GM19438 (cell line): Measurements from ENCODE around the gene SIAH2.
"Not testable (repeated sequence)": the region's sequence is repeated elsewhere in the genome, so short reads cannot be mapped to it uniquely, and the experiment has no call there.

ENCODE experiments used
- ATAC-seq: cut with Tn5 transposase; IDR thresholded peaks from one replicate; pipeline ENCODE4 v1.9.1; 2021; ENCODE audit warnings: low read depth; ENCODE audit not compliant: unreplicated experiment

The SIAH2 gene, protein sequence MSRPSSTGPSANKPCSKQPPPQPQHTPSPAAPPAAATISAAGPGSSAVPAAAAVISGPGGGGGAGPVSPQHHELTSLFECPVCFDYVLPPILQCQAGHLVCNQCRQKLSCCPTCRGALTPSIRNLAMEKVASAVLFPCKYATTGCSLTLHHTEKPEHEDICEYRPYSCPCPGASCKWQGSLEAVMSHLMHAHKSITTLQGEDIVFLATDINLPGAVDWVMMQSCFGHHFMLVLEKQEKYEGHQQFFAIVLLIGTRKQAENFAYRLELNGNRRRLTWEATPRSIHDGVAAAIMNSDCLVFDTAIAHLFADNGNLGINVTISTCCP

DNA sequence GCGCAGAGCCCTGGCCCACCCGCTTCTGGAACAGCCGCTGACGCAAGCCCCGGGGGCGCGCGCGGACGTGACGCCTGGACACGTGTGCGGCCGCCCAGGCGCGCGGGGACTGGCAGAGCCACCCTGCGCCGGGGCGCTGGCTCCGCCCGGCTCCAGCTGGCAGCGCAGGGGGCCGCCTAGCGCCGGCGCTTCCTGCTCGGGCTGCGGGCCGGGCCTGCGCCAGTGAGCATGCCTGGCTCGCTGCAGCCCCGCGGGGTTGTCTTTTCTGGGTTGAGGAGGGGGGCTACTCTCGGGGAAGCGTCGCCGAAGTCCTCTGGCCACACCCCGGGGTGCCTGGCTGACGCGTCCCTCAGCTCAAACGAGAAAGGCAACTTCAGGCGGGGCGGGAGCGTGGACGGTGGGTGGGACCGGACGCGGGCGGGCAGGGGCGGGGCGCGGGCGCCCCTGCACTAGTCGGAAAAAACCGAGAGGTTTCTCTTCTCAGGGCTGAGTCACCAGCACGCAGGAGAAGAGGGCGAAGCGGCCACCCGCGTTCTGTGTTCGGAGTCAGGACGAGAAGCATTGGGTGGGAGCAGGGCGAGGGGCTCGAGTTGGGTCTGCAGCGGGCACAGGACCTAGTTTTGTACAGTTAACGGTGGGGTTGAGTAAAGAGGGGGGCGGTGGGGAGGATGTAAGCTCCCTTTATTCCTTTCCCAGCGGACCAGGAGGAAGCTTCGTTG is at the start of gene SIAH2:
Gene SIAH2 (minus strand): TSS at position 48 of the 719 bp plus-strand sequence. CDS start 320 bp downstream, outside the sequence.
- ATAC-seq: peak; percentile 51

DNA sequence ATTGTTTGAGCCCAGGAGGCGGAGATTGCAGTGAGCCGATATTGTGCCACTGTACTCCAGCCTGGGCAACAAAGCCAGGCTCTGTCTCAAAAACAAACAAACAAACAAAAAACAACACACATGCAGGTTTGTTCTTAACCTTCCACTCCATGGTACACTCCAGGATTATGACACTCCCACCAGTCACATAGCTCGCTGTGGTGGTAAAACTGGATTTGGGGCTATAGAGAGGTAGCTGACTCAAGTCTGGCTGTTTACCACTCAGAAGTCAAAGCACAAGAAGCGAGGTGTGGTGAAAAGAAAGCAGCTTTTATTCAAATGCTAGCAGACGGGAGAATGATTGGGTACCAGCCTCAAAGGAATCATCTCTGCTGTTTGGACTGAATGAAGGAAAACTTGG is 49.0 kb upstream of the SIAH2 start:
- no peak for ATAC-seq

DNA sequence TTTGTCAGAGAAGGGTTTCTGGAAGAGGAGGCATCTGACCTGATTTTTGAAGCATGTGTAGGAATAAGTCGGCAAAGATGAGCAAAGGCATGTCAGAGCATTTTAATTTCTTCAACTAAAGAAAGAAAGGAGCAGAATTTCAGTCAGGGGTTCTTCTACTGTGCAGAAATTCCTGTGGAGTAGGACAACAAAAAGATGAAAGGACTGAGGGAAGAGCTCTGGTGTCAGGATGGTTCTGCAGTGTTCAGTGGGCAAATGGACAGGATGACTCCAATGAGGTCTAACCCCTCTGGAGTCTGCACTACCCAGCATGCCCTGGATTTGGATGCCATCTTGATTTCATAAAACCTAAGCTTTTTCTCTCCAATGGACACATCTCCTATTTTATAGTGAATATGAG is 47.7 kb upstream of the SIAH2 start:
- no peak for ATAC-seq

DNA sequence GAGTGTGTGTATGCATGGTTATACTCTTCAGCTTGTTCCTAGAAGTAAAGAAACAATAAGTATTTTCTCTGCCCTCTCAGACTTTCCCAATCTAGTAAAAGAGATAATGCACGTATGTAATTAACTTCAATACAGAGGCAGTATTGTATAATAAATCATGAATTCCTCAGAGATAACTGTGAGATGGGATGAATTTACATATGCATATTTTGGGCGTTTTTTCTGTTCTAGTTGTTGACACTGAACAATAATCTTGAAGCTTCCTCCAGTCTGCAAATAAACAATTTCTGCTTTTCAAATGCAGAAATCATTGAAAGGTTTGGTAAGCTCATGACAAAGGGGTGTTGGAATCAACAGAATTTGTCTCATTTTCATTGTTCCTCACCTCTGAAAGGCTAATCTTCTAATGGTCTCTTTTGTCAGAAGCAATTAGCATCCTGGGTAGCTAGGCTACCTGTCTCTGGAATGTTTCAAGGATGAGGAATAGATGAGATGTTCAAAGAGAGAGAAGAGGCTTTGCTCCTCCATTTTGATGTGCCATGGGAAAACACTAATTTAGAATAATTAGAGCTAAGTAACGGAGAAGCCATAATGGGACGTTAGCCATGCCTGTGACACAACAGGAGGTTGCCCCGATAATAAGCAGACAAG is 43.3 kb upstream of the SIAH2 start:
- no peak for ATAC-seq

DNA sequence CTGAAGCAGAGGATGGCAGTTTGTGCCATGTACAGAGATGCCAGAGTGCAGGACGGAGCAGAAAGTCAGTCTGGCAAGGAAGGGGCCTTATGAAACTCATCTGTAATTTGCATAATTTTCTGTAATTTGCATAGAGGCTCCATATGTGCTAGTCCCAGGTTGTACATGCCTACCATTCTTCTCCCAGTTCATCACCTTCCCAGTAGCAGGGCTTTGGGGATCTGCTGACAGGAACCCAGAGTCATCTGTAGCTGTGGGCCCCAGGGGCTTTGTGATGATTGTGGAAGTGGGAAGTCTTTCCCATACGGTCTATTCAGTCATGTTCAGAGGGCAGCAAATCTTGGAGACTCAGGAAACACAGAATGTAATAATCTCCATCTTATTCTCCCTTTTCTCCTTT is 42.4 kb upstream of the SIAH2 start:
- ATAC-seq: no peak

DNA sequence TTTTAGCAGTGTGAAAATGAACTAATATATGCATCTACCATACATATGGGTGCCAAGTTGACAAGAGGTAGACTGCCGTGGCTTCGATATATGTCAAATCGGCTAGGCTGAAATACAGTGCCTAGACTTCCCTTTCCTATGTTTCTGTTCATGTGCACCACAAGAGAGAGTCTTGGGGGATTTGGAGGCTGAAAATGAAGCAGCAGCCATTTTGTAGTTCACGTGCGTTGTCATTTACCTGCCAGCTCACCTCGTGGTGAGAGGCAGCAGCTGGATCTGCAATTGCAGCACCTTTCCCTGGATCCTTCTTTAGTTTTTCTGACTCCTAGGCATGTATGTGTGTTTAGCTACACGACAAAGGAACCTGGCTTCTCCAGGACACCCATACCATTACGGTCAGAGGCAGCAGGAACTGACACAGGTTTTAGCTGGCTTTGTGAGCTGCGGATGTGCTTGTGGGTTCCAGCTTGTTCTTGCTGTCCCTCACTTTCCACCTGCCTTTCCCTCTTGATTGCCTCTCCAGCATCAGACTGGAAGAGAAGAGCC is 40.5 kb upstream of the SIAH2 start:
- no peak for ATAC-seq

DNA sequence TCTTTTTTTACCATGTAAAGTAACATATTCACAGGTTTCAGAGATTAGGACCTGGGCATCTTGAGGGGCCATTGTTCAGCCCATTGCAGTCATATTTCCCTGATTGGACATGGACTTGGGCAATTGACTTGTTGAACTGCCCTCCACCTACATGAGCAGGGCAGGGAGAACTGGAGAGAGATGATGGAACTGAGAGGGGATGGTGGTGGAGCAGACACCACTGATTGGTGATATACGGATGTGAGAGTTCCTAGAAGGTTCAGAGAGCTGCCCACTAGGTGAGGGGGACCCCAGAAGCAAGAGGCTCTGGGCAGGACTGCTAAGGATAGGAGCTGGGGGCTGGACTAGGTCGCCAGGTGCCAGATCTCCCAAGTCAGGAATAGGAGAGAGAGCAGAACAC is 37.8 kb upstream of the SIAH2 start:
- no peak for ATAC-seq

DNA sequence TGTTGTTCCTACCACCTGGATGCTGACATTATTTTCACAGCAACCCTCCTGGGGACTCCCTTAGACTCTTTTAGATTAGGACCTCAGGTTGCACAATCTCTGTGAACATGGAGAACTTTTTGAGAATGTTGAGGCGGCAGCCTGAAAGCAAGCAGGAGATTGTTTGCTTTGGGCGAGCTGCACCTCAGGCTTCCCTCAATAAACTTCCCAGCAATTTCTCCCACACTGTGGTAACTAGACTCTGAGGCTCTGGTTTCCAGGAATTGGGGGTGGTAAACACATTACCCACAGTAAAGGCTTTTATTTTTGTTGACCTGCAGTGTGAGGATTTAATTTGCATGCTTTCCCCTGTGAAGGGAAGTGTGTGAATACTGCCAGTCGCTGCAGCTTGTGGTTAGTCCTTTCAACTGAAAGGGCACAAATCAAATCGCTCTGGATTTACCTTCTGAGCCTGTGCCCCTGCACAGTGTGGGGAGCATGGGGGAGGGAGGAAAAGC is 35.2 kb upstream of the SIAH2 start:
- ATAC-seq: no peak

DNA sequence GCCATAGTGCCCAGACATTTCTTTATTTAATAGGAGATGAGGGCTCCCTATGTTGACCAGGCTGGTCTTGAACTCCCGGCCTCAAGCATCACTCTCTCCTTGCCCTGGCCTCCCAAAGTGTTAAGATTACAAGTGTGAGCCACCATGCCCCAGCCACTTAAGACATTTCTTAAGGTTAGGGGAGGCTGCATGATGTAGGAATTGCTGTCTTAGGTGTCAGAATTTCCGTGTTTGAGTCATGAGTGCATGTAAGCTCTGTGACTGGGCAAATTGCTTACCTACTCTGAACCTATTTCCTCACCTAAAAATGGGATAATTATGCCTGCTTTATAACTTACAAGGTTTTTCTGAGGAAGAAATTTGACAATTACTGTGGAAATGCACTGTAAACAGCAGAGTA is 34.2 kb upstream of the SIAH2 start:
- ATAC-seq: no peak

DNA sequence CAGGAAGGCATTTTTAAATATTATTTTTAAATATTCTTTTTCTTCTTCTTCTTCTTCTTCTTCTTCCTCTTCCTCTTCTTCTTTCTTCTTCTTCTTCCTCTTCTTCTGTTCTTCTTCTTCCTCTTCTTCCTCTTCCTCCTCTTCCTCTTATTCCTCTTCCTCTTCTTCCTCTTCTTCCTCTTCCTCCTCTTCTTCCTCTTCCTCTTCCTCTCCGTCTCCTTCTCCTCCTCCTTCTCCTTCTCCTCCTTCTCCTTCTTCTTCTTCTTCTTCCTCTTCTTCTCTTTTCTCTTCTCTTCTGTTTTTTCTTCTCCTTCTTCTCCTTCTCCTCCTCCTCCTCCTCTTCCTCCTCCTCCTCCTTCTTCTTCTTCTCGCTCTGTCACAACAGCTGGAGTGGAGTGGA is 33.6 kb upstream of the SIAH2 start:
- not testable (repeated sequence) for ATAC-seq

DNA sequence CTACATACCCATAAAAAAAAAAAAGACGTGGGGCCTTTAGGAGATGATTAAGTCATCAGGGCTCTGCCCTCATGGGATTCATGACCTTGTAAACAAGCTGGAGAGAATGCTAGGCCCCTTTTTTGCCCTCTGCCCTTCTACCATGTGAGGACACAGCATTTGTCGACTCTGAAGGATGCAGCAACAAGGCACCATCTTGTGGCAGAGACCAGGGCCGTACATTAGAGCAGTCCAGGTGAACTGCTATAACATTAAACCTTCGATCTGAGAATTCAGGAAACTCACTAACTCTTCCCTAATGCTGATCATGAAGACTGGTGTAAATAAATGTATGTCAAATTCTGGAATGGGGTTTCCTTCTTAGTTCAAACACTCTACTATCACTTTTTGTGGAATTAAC is 30.7 kb upstream of the SIAH2 start:
- no peak for ATAC-seq

DNA sequence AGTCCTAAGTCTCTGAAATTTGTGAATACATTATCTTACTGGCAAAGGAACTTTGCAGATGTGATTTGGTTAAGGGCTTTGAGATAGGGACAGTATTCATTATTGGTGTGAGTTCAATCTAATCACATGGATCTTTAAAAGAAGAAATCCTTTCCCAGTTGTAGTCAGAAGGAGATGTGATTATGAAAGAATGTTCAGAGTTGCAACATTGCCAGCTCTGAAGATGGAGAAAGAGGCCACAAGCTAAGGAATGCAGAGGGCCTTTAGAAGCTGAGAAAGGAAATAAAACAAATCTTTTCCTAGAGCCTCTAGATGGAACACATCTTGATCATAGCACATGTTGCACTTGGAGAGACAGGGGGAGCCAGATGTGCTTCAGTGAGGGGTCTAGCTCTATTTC is 27.7 kb upstream of the SIAH2 start:
- ATAC-seq: no peak

DNA sequence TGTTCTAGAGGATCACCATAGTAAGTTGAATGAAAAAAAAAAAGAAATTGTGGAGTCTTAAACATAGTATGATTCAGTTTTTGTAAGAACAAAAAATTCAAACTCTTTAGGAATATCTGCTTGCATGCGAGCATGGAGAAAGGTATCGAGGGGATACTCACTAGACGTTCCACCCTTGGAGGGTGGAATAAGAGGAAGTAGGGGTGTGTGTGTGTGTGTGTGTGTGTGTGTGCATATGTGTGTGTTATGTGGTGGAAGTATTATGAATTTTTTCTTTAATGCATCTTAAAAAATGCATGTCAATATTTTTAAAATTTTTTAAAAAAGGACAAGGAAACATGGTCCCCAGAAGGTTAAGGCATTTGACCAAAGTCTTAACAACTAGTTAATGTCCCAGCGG is 26.5 kb upstream of the SIAH2 start:
- ATAC-seq: no peak

DNA sequence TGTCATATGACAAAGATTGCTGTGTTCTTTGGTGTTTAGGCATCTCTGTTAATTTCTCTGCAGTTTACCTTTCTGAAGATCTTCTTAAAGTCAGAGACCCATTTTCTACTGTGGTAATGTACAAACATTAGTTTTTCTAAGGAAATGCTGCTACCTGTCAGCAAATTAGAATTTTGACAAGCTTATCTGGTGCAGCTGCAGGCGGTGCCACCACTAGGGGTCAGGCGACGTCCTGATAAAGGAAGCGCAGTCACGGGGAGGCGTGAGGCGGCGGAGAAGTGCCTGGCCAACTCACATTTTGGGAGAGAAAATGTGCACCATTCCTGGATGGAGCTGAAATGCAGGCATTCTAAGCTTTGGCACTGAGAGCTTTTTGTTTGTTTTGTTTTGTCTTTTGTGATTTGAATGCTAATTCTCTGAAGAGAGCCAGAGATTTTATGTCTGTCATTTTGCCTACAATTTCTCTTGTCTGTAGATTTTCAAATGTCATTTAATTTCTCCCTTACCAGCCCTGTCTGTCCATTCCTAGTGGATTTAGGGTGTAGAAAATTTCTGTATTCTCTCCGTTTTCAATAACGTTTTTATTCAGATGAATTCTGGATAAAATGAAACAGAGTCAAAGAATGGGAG is 24.9 kb upstream of the SIAH2 start:
- ATAC-seq: peak; percentile 78

DNA sequence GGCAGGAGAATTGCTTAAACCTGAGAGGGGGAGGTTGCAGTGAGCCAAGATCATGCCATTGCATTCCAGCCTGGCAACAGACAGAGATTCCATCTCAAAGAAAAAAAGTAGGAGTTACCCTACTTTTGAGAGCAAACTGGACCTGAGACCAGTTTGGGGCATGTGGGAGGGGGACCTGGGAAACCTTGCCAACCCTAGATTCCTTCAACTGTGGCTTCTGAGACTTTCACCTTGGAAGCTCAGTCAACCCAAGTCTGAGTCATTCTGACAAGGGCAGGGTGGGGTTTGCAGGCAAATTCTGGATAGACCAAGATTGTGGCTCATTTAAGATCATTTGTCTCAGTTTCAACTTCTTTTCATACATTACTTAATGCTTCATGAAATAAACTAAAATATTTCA is 23.8 kb upstream of the SIAH2 start:
- ATAC-seq: no peak

DNA sequence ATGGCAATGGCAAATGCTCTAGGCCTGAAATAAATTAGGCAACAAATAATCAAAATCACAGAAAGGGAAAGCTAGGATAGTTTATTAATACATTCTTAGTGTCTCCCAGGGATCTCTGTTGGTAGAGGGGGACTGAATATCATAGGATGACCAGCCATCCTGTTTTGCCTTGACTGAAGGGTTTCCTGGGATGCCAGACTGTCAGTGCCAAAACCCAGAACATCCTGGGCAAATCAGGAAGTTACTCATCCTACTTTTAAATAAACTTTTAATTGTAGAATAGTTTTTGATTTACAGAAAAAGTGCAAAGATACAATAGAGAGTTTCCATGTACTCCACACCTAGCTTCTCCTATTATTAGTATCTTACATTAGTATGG is 21.8 kb upstream of the SIAH2 start:
- no peak for ATAC-seq

DNA sequence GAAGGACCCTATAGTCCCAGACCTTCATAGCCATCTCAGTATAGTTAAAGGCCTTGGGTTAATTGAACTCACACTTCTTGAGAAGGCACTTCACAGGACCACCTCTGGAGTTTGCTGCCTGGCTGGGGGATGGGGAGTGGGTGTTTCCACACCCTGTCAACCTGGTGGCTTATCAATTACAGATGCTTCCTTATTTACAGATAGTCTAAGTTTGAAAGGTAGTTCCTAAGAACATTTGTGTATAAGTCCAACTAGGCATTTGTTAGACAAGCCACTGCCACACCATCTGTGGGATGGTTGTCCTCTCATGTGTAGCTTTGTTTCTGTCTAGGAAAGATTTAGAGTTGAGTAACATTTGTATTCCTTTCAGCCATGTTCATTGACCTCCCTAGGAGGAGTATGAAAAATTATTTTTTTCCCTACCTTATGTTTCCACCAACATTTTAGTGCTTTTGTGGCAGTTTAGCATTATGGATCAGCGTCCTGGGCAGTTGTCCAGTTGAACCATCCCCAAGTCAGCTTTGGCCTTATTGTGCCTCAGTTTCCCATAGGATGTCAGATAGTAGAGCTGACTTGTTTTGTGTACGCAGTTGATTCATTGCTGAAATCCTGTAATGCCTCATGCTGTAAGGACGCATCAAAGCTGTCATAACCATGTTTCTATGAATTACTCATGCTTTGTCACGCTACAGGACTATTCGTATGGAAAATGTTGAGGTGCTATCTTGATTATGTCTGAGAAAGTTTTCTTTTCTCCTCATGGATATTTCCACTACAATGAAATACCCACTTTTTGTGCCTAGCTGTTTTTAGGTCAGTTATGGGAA is 21.2 kb upstream of the SIAH2 start:
- ATAC-seq: no peak

DNA sequence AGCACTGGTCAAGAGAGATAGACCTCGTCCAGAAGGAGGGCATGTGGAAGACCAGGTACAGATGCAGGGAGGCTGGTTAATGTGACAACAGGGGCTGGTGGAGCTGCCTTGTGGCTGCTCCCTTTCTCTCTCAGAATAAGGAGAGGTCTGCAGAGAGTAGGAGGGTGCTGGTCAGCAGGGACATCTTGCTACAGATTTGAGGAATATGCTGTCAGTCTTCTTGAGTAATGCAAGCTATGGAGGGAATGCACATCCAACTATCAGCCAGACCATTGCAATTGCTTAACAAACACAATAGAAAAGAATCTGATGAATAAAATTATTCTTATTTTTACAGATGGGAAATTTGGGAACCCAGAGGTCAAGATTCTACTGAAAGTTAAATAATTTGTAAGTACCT is 20.3 kb upstream of the SIAH2 start:
- ATAC-seq: no peak

DNA sequence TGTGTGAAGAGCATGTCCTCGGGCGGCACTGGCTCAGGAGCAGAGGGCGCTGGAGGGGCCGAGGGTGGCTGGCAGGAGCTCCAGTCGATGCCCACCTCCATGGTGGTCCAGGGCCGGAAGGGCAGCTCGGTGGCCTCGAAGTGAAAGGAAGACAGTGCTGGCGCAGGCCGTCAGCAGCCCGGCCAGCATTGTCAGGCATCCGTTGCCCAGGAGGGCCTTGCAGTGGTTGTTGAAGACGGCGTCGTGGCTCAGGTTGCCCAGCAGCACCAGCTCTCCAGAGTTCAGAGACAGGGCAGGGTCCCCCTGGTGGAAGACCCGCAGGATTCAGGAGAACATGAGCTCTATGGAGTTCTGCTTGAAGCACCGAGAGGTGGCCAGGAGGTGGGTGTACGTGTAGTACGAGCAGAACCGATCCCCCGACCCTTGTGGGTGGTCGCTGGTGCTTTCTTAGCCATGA is 16.5 kb upstream of the SIAH2 start:
- ATAC-seq: no peak
